ENCODE results near the gene KCTD2. TPM values are rescaled to one million over a fixed set of nuclear protein-coding genes. Genes with fewer than 3 reads are reported as not detected.
"Not testable (repeated sequence)": the region's sequence is repeated elsewhere in the genome, so short reads cannot be mapped to it uniquely, and the experiment has no call there.

Gene KCTD2
- 30.4 TPM for polyA plus RNA-seq (ENCODE audit: insufficient read length)
- long read RNA-seq, donor 1, transcript KCTD2-201 (6 exons, 3,635 nt), result major isoform, 11 of 11 reads
- long read RNA-seq, donor 1, partial matches to known transcripts, result 0 of 11 reads
- long read RNA-seq, donor 1, other reads (novel, unspliced or antisense), result 0 of 11 reads
- long read RNA-seq, donor 2, transcript KCTD2-201 (6 exons, 3,635 nt), result major isoform, 6 of 678 reads
- long read RNA-seq, donor 2, partial matches to known transcripts, result 660 of 678 reads
- long read RNA-seq, donor 2, other reads (novel, unspliced or antisense), result 12 of 678 reads
- long read RNA-seq, donor 3, partial matches to known transcripts, result 319 of 600 reads
- long read RNA-seq, donor 3, other reads (novel, unspliced or antisense), result 278 of 600 reads
- long read RNA-seq, donor 4, result 0 reads
- long read RNA-seq, donor 5, transcript KCTD2-201 (6 exons, 3,635 nt), result major isoform, 7 of 7 reads
- long read RNA-seq, donor 5, partial matches to known transcripts, result 0 of 7 reads
- long read RNA-seq, donor 5, other reads (novel, unspliced or antisense), result 0 of 7 reads
- long read RNA-seq, donor 6, partial matches to known transcripts, result 0 of 3 reads
- long read RNA-seq, donor 6, other reads (novel, unspliced or antisense), result 0 of 3 reads
- long read RNA-seq, donor 7, transcript KCTD2-201 (6 exons, 3,635 nt), result major isoform, 10 of 1,196 reads
- long read RNA-seq, donor 7, partial matches to known transcripts, result 427 of 1,196 reads
- long read RNA-seq, donor 7, other reads (novel, unspliced or antisense), result 759 of 1,196 reads
- long read RNA-seq, donor 8, partial matches to known transcripts, result 111 of 376 reads
- long read RNA-seq, donor 8, other reads (novel, unspliced or antisense), result 262 of 376 reads

- DNase-seq, result peak; percentile 95
Measured at GRCh38 chr17:75046407-75047289, at the start of gene KCTD2, which contains the start of gene ATP5PD. Gene KCTD2 (plus strand): TSS chr17:75047225. CDS start chr17:75047251, 26 bp downstream. Gene ATP5PD (minus strand): TSS chr17:75046969. CDS start chr17:75042650, 4,319 bp downstream.

- DNase-seq, result no peak
Measured at GRCh38 chr17:74998783-74999182, 48.2 kb upstream of the KCTD2 start.

- no peak for DNase-seq
Measured at GRCh38 chr17:74999523-74999922, 47.5 kb upstream of the KCTD2 start.

GRCh38 chr17:75001915-75002843, 44.8 kb upstream of the KCTD2 start:
- DNase-seq, result no peak

GRCh38 chr17:75003070-75003956, 43.7 kb upstream of the KCTD2 start:
- DNase-seq, result no peak

GRCh38 chr17:75003957-75004355, 43.1 kb upstream of the KCTD2 start:
- no peak for DNase-seq

- DNase-seq, result no peak
Measured at GRCh38 chr17:75004371-75004770, 42.7 kb upstream of the KCTD2 start.

GRCh38 chr17:75005291-75005690, 41.7 kb upstream of the KCTD2 start:
- DNase-seq, result no peak

- DNase-seq, result not testable (repeated sequence)
Measured at GRCh38 chr17:75006084-75006483, 40.9 kb upstream of the KCTD2 start.

- no peak for DNase-seq
Measured at GRCh38 chr17:75006653-75007052, 40.4 kb upstream of the KCTD2 start.

GRCh38 chr17:75008373-75008772, 38.7 kb upstream of the KCTD2 start:
- no peak for DNase-seq

- no peak for DNase-seq
Measured at GRCh38 chr17:75009139-75009724, 37.8 kb upstream of the KCTD2 start.

- peak; percentile 39 for DNase-seq
Measured at GRCh38 chr17:75010683-75011400, 36.2 kb upstream of the KCTD2 start.

- DNase-seq, result peak; percentile 49
Measured at GRCh38 chr17:75011401-75012095, 35.5 kb upstream of the KCTD2 start.

GRCh38 chr17:75012096-75012345, 35.0 kb upstream of the KCTD2 start:
- DNase-seq, result no peak

GRCh38 chr17:75012346-75013091, 34.5 kb upstream of the KCTD2 start, which contains the start of gene MRPL58:
Gene MRPL58 (plus strand): TSS chr17:75012670. CDS start chr17:75012687, 17 bp downstream.
- DNase-seq, result peak; percentile 86

- DNase-seq, result no peak
Measured at GRCh38 chr17:75013092-75013559, 33.9 kb upstream of the KCTD2 start.
